Epithelial cell of proximal tubule (primary cell): ENCODE measurements around the gene CYP2A7. TPM values are rescaled to one million over a fixed set of nuclear protein-coding genes. Genes with fewer than 3 reads are reported as not detected.
"Not testable (repeated sequence)": the region's sequence is repeated elsewhere in the genome, so short reads cannot be mapped to it uniquely, and the experiment has no call there.

Experiments
- DNase-seq: peaks from one replicate; pipeline ENCODE4 v3.0.0-alpha.2; 2011; ENCODE audit warnings: low read depth
- H3K4me3 ChIP-seq: 2 replicates; pipeline ENCODE4 v1.5.1; 2011; ENCODE audit warnings: low read depth, mild to moderate bottlenecking, low read length
- CTCF ChIP-seq: conservative IDR thresholded peaks from 2 replicates; pipeline ENCODE4 v1.5.1; 2012; ENCODE audit warnings: low read depth, mild to moderate bottlenecking, low read length
- total RNA-seq: library from RNA; depleted of rRNA; stranded (reverse); fragments of >200 nt; gene quantifications from 2 replicates; pipeline ENCODE4 v1.2.3, GENCODE V29; 2015

Gene CYP2A7
- total RNA-seq, 1 donor from 2014 or later, result not detected

- no peak overlapping the region for H3K4me3 ChIP-seq
- DNase-seq, result no peak
- TF ChIP-seq CTCF, result no peak
Observed at GRCh38 chr19:40867701-40868100, 14.3 kb downstream of the CYP2A7 start.

GRCh38 chr19:40864739-40865496 is 17.1 kb downstream of the CYP2A7 start:
- not testable (repeated sequence) for H3K4me3 ChIP-seq, DNase-seq

GRCh38 chr19:40862785-40863184 is 19.2 kb downstream of the CYP2A7 start:
- no peak for DNase-seq
- no peak for TF ChIP-seq CTCF

GRCh38 chr19:40862333-40862732 is 19.7 kb downstream of the CYP2A7 start:
- DNase-seq, result no peak
- H3K4me3 ChIP-seq, result no peak overlapping the region
- TF ChIP-seq CTCF, result no peak

More at GRCh38 chr19:40862785-40863184, 19.2 kb downstream of the CYP2A7 start:
- H3K4me3 ChIP-seq, result no peak overlapping the region

GRCh38 chr19:40858109-40858508 is 23.9 kb downstream of the CYP2A7 start:
- H3K4me3 ChIP-seq, result no peak overlapping the region
- DNase-seq, result no peak
- no peak for TF ChIP-seq CTCF

- DNase-seq, H3K4me3 ChIP-seq: not testable (repeated sequence)
Observed at GRCh38 chr19:40852467-40853152, 29.4 kb downstream of the CYP2A7 start.

- H3K4me3 ChIP-seq, DNase-seq: not testable (repeated sequence)
Observed at GRCh38 chr19:40850277-40850676, 31.8 kb downstream of the CYP2A7 start, which contains the start of gene CYP2A6. Gene CYP2A6 (minus strand): TSS chr19:40850447. CDS start chr19:40850426, 21 bp downstream.

- not testable (repeated sequence) for H3K4me3 ChIP-seq, DNase-seq
Observed at GRCh38 chr19:40846722-40847121, 35.3 kb downstream of the CYP2A7 start.

- not testable (repeated sequence) for DNase-seq
Observed at GRCh38 chr19:40843653-40844052, 38.4 kb downstream of the CYP2A7 start.

GRCh38 chr19:40842997-40843652 is 38.9 kb downstream of the CYP2A7 start:
- DNase-seq, H3K4me3 ChIP-seq: not testable (repeated sequence)

More at GRCh38 chr19:40843653-40844052, 38.4 kb downstream of the CYP2A7 start:
- not testable (repeated sequence) for H3K4me3 ChIP-seq

- DNase-seq, H3K4me3 ChIP-seq: not testable (repeated sequence)
Observed at GRCh38 chr19:40842012-40842411, 40.0 kb downstream of the CYP2A7 start.

GRCh38 chr19:40838477-40838876 is 43.6 kb downstream of the CYP2A7 start:
- DNase-seq, H3K4me3 ChIP-seq: not testable (repeated sequence)
